ENCODE results near the gene ADAMTS15.

ADAMTS15 gene

DNA sequence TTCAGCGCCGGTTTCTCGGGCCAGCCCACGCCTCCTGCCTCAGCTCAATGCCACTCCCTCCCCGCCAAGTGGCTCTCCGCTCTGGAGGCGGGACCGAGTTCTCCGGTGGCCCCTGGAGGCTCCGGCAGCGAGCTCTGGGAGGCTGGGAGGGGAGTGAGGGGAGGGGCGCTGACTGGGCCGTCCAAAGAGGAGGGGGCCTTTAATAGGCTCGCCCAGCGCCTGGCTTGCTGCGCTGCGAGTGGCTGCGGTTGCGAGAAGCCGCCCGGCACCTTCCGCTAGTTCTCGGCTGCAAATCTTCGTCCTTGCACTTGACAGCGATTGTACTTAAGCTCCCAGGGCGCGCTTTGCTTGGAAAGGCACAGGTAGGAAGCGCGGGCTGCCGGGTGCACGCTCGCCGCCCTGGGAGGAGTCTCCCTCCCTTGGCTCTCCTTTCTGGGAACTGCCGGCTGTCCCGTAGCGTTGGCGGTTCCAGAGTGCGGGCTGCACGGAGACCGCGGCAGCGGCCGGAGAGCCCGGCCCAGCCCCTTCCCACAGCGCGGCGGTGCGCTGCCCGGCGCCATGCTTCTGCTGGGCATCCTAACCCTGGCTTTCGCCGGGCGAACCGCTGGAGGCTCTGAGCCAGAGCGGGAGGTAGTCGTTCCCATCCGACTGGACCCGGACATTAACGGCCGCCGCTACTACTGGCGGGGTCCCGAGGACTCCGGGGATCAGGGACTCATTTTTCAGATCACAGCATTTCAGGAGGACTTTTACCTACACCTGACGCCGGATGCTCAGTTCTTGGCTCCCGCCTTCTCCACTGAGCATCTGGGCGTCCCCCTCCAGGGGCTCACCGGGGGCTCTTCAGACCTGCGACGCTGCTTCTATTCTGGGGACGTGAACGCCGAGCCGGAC, at the start of gene ADAMTS15:
Gene ADAMTS15 (plus strand): TSS at position 230 of the 894 bp plus-strand sequence. CDS start 329 bp downstream, at position 559.
- Mint-ChIP-seq H3K4me1 (ENCODE audit: low read depth) (peaks cover 10% of the 10 kb centered on the region), H3K36me3 (ENCODE audit: low read depth) (no peaks in the 10 kb centered on the region), H3K27ac (no peak within 1 kb of the TSS), H3K9me3 (no peaks in the 10 kb centered on the region), H3K27me3 (peaks cover 67% of the 10 kb centered on the region), H3K4me3 (no peak within 1 kb of the TSS)
- intact Hi-C loops (cut with micrococcal nuclease), result no loop called here

- H3K27ac Mint-ChIP-seq, result no peak overlapping the region
- H3K27me3 Mint-ChIP-seq, result peaks cover 29% of the 10 kb centered on the region
- peaks cover 49% of the 10 kb centered on the region for H3K4me1 Mint-ChIP-seq (ENCODE audit: low read depth)
- no peaks in the 10 kb centered on the region for H3K9me3 Mint-ChIP-seq
- no peaks in the 10 kb centered on the region for H3K36me3 Mint-ChIP-seq (ENCODE audit: low read depth)
- no peak overlapping the region for H3K4me3 Mint-ChIP-seq
- intact Hi-C loops (cut with micrococcal nuclease), result no loop called here
Measured at GRCh38 chr11:130399196-130399595, 49.2 kb upstream of the ADAMTS15 start.

GRCh38 chr11:130400781-130401483, 47.5 kb upstream of the ADAMTS15 start:
- Mint-ChIP-seq H3K9me3 (no peaks in the 10 kb centered on the region), H3K4me3 (no peak overlapping the region), H3K27me3 (peaks cover 29% of the 10 kb centered on the region), H3K4me1 (ENCODE audit: low read depth) (peaks cover 49% of the 10 kb centered on the region), H3K36me3 (ENCODE audit: low read depth) (no peaks in the 10 kb centered on the region), H3K27ac (no peak overlapping the region)
- intact Hi-C loops (cut with micrococcal nuclease), result no loop called here

DNA sequence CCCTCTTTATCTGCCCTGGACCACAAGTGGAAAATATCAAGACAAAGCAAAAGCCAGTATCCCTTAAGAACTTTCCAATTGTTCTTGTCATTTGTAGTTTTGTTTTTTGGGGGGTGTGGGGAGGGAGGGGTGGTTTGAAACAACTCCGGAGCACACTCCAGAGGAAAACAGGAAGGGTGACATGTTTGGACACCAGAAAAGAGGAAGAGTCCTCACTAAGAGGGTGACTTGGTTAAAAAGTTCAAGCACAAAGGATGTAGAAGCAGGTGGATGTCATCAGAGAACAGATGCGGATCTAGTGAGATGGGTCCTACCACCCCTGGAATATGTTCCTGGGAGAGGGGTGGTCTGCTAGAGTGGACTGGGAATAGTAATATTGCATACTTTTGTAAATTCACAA, 45.9 kb upstream of the ADAMTS15 start:
- H3K4me3 Mint-ChIP-seq, result no peak overlapping the region
- peaks cover 25% of the 10 kb centered on the region for H3K27me3 Mint-ChIP-seq
- H3K27ac Mint-ChIP-seq, result no peak overlapping the region
- H3K4me1 Mint-ChIP-seq (ENCODE audit: low read depth), result peaks cover 46% of the 10 kb centered on the region
- no peaks in the 10 kb centered on the region for H3K9me3 Mint-ChIP-seq
- intact Hi-C loops (cut with micrococcal nuclease), result no loop called here
- H3K36me3 Mint-ChIP-seq (ENCODE audit: low read depth), result no peaks in the 10 kb centered on the region

DNA sequence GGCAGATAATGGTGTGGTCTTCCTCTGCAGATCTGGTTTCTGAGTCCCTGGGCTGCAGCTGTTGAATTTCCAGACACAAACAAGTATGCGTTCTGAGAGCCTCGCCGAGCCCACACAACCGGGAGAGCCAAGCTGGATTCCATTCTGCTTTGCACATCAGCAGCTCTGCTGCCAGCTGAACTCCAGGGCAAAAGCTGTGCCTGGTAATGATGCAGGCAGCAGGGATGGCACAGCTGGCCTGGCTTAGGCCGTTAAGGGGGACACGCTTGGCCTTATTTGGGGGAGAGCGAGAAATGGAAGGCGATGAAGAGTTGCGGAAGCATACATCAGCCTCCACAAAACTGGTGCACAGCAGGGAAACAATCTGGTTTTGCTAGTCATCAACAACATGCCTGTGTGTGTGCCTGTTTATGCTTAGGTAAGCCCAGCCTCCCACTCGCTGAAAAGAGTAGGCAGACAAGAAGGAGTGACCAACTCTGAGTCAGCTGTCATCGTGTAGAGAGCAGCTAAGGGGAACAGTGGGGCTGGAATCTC, 45.1 kb upstream of the ADAMTS15 start:
- intact Hi-C loops (cut with micrococcal nuclease), result no loop called here
- H3K36me3 Mint-ChIP-seq (ENCODE audit: low read depth), result no peaks in the 10 kb centered on the region
- H3K9me3 Mint-ChIP-seq, result no peaks in the 10 kb centered on the region
- peaks cover 21% of the 10 kb centered on the region for H3K27me3 Mint-ChIP-seq
- H3K27ac Mint-ChIP-seq, result no peak overlapping the region
- H3K4me3 Mint-ChIP-seq, result no peak overlapping the region
- peaks cover 41% of the 10 kb centered on the region for H3K4me1 Mint-ChIP-seq (ENCODE audit: low read depth)

DNA sequence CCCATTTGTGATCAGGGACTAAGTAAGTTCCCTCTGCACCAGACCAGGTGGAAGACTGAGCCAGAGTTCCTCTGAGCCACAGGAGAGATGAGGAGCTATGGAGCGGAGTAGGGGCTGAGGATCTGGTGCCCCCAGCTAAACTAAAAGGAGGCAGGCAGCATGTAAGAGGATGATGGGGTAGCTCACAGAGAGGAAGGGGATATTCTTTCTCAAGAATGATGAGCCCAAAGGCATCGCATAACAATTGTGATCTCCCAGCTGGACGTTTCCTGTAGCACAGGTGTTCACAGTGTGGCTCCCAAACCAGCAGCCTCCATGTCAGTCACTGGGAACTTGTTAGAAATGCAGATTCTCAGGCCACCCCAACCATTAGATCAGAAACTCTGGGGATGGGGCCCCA, 44.5 kb upstream of the ADAMTS15 start:
- Mint-ChIP-seq H3K4me1 (ENCODE audit: low read depth) (peaks cover 41% of the 10 kb centered on the region), H3K36me3 (ENCODE audit: low read depth) (no peaks in the 10 kb centered on the region), H3K27me3 (peaks cover 18% of the 10 kb centered on the region), H3K9me3 (no peaks in the 10 kb centered on the region), H3K4me3 (no peak overlapping the region), H3K27ac (no peak overlapping the region)
- intact Hi-C loops (cut with micrococcal nuclease), result no loop called here

- peaks cover 41% of the 10 kb centered on the region for H3K4me1 Mint-ChIP-seq (ENCODE audit: low read depth)
- no peak overlapping the region for H3K4me3 Mint-ChIP-seq
- intact Hi-C loops (cut with micrococcal nuclease), result no loop called here
- no peaks in the 10 kb centered on the region for H3K36me3 Mint-ChIP-seq (ENCODE audit: low read depth)
- peaks cover 22% of the 10 kb centered on the region for H3K27me3 Mint-ChIP-seq
- no peak overlapping the region for H3K27ac Mint-ChIP-seq
- no peaks in the 10 kb centered on the region for H3K9me3 Mint-ChIP-seq
Measured at GRCh38 chr11:130404727-130405126, 43.7 kb upstream of the ADAMTS15 start.

DNA sequence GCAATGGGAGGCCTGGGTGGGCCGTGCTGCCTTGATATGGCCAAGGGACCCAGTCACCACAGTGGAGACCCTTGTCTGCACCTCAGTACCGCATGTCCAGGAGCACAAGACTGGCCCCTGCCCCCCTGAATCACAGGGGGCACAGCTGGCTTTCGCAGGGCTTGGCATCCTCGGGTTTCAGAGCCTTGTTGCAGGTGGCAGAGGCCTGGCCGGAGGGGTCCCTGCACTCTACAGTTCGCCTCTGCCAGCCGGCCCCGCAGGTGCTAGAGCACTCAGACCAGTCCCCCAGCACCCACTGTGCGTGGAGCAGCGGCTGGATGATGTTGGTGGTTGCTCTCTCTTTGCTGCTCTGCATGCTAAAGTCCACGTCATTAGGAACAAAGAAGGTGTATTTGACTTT, 43.0 kb upstream of the ADAMTS15 start:
- H3K36me3 Mint-ChIP-seq (ENCODE audit: low read depth), result no peaks in the 10 kb centered on the region
- peaks cover 34% of the 10 kb centered on the region for H3K4me1 Mint-ChIP-seq (ENCODE audit: low read depth)
- intact Hi-C loops (cut with micrococcal nuclease), result no loop called here
- no peaks in the 10 kb centered on the region for H3K9me3 Mint-ChIP-seq
- no peak overlapping the region for H3K27ac Mint-ChIP-seq
- no peak overlapping the region for H3K4me3 Mint-ChIP-seq
- peaks cover 20% of the 10 kb centered on the region for H3K27me3 Mint-ChIP-seq

- Mint-ChIP-seq H3K9me3 (no peaks in the 10 kb centered on the region), H3K36me3 (ENCODE audit: low read depth) (no peaks in the 10 kb centered on the region), H3K4me1 (ENCODE audit: low read depth) (peaks cover 11% of the 10 kb centered on the region), H3K27me3 (peaks cover 19% of the 10 kb centered on the region), H3K27ac (no peak overlapping the region), H3K4me3 (no peak overlapping the region)
- intact Hi-C loops (cut with micrococcal nuclease), result no loop called here
Measured at GRCh38 chr11:130407978-130408377, 40.5 kb upstream of the ADAMTS15 start.

DNA sequence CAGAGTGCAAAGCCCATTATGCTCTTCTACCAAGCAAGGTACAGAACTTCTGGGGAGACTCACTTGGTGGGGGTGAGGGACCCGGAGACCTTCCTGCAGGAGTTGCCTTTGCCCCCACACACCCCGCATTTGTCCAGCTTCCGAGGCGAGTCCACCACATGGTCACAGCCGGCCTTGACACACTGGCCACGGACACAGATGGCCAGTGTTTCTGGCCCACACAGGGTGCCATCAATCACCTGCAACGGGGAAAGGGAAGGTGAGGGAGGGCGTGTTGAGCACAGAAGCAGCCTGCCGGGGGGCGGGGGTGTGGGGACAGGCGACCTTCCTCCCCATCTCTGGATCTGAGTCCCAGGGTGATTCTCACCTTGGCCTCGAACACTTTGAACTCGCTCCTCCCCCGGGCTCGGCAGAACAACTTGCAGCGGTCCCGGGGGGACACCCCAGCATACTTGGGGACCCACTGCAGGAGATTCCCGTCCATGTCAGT, 40.0 kb upstream of the ADAMTS15 start:
- intact Hi-C loops (cut with micrococcal nuclease), result no loop called here
- H3K4me1 Mint-ChIP-seq (ENCODE audit: low read depth), result peaks cover 7% of the 10 kb centered on the region

DNA sequence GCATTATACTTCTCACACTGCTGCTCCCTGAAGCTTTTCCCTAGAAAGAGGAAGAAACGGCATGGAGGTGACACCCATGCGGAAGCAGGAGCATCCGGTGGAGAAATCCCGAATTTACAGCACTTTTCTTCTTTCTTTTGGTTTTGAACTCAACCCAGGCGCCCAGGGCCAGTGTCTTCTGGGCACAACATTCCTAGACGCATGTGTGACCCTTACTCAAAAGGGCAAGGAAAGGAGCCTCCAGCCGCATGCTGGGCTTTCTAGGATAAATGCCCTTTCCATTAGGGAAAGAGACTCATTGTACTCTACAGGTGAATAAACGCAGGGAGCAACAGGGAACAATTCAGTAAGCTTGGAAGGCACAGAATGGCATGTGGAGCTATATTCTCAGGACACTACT, 39.5 kb upstream of the ADAMTS15 start:
- Mint-ChIP-seq H3K27me3 (peaks cover 18% of the 10 kb centered on the region), H3K36me3 (ENCODE audit: low read depth) (no peaks in the 10 kb centered on the region)
- intact Hi-C loops (cut with micrococcal nuclease), result no loop called here

More for the DNA sequence above, 40.0 kb upstream of the ADAMTS15 start:
- Mint-ChIP-seq H3K27ac (no peak overlapping the region), H3K27me3 (peaks cover 19% of the 10 kb centered on the region), H3K4me3 (no peak overlapping the region), H3K36me3 (ENCODE audit: low read depth) (no peaks in the 10 kb centered on the region), H3K9me3 (no peaks in the 10 kb centered on the region)

DNA sequence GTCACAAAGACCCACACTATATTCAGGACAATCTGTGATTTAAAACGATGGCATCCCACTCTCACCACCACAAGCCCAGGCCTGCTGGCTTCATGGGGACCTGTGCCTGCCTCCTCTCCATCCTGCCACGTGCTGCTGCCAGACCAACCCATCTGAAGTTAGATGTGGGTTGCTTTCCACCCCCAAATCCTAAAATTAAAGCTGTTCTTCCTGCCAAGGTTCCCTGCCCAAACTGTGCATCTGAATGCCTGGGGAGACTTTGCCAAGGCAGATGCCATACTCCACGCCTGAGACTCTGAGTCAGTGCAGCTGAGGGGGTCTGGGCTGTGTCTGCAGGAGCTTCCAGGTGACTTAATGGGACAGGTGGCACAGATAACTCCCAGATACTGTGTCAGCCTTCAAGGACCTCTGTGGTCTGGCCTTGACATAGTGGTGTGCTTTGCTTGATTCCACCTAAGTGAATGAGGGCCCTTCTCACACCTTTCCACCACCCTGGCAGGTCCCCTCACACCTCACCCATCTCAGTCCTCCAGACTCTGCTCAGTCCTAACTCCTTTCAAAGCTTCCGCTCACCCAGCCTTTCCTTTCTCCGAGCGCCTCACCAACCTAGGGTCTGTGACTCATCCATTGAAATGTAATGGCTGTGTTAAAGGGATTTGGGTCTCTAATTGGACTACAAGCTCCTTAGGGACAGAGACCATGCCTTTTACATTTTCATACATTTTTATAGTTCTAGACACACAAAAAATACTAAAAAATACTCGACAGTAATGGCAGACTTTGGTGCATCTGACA, 38.7 kb upstream of the ADAMTS15 start:
- no peaks in the 10 kb centered on the region for H3K36me3 Mint-ChIP-seq (ENCODE audit: low read depth)
- H3K4me3 Mint-ChIP-seq, result no peak overlapping the region
- H3K27me3 Mint-ChIP-seq, result peaks cover 23% of the 10 kb centered on the region
- intact Hi-C loops (cut with micrococcal nuclease), result no loop called here
- H3K27ac Mint-ChIP-seq, result no peak overlapping the region
- H3K4me1 Mint-ChIP-seq (ENCODE audit: low read depth), result peaks cover 6% of the 10 kb centered on the region
- no peaks in the 10 kb centered on the region for H3K9me3 Mint-ChIP-seq

More for the DNA sequence above, 39.5 kb upstream of the ADAMTS15 start:
- no peaks in the 10 kb centered on the region for H3K9me3 Mint-ChIP-seq
- no peak overlapping the region for H3K4me3 Mint-ChIP-seq
- no peak overlapping the region for H3K27ac Mint-ChIP-seq
- peaks cover 2% of the 10 kb centered on the region for H3K4me1 Mint-ChIP-seq (ENCODE audit: low read depth)

DNA sequence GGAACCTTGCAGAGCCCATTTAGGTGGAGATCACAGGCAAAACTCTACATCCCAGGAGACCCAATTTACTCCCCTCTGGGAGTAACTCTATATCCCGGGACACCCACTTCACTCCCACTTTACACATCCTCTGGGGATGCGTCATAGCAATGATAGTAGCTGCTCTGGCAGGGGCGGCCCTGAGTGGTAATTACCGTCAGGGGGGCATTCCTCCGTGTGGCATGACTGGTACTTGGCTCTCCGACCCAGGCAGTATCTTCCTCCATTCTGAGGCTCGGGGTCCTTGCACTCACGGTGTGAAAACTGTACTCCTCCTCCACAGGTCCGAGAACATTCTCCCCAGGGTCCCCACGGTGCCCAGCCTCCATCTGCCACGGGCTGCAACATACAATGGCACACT, 37.2 kb upstream of the ADAMTS15 start:
- Mint-ChIP-seq H3K9me3 (no peaks in the 10 kb centered on the region), H3K4me3 (no peak overlapping the region), H3K27ac (no peak overlapping the region), H3K27me3 (peaks cover 28% of the 10 kb centered on the region), H3K36me3 (ENCODE audit: low read depth) (no peaks in the 10 kb centered on the region), H3K4me1 (ENCODE audit: low read depth) (peaks cover 6% of the 10 kb centered on the region)
- intact Hi-C loops (cut with micrococcal nuclease), result no loop called here

Measured in dendritic cell treated with granulocyte-macrophage colony-stimulating factor and Interleukin-4, amounts not matched to agents 40 ng/mL and 50 ng/mL, for 4 days (primary cell).